Activated B cell treated with CpG ODN at 0.5 μM for 24 hours (primary cell): ENCODE data around the gene OR1N2. TPM values are rescaled to one million over a fixed set of nuclear protein-coding genes. Genes with fewer than 3 reads are reported as not detected.

ENCODE experiments used
- ATAC-seq: fragments of 200-7000 bp; cut with Tn5 transposase; one replicate; pipeline ENCODE4 v1.10.0; 2021; ENCODE audit warnings: low read depth, mild to moderate bottlenecking, moderate library complexity
- CTCF ChIA-PET: fragments of 350-600 bp; sonication (Branson Sonifier 250); formaldehyde crosslinking; loops from one replicate; lab custom pipeline; 2021; ENCODE audit warnings: antibody characterized with exemption; lab: Charles Lee
- POLR2A ChIA-PET: fragments of 350-600 bp; sonication (Branson Sonifier 250); formaldehyde crosslinking; loops from one replicate; lab custom pipeline; 2021; ENCODE audit warnings: antibody characterized with exemption; lab: Charles Lee
- DNase-seq: peaks from one replicate; pipeline ENCODE4 v3.0.0; 2022
- H3K27ac Mint-ChIP-seq: one replicate; pipeline ENCODE4 v1.8.0; 2020; ENCODE audit warnings: mixed read lengths
- H3K27me3 Mint-ChIP-seq: one replicate; pipeline ENCODE4 v1.8.0; 2021; ENCODE audit warnings: mixed read lengths
- H3K36me3 Mint-ChIP-seq: one replicate; pipeline ENCODE4 v1.8.0; 2021; ENCODE audit warnings: low read depth, mixed read lengths
- H3K4me1 Mint-ChIP-seq: one replicate; pipeline ENCODE4 v1.8.0; 2021; ENCODE audit warnings: mixed read lengths
- H3K4me3 Mint-ChIP-seq: one replicate; pipeline ENCODE4 v1.8.0; 2020; ENCODE audit warnings: mild to moderate bottlenecking, mixed read lengths
- H3K9me3 Mint-ChIP-seq: one replicate; pipeline ENCODE4 v1.8.0; 2020; ENCODE audit warnings: mixed read lengths
- CTCF ChIP-seq: fragments of 200-600 bp; IDR thresholded peaks from one replicate; pipeline ENCODE4 v1.8.0; 2022; ENCODE audit warnings: antibody characterized with exemption, mild to moderate bottlenecking
- intact Hi-C: fragments of 100-400 bp; cut with micrococcal nuclease; formaldehyde crosslinking; loops from one replicate; pipeline ENCODE4 v1.15.1; 2024
- total RNA-seq: library from RNA; stranded (reverse); gene quantifications from 2 replicates; pipeline ENCODE4 v1.2.3, GENCODE V29; 2022

Gene OR1N2
- total RNA-seq, 1 donor from 2014 or later, result not detected

GRCh38 chr9:122538757-122539156 is 14.2 kb upstream of the OR1N2 start:
- TF ChIP-seq CTCF, result no peak

GRCh38 chr9:122546196-122546595 is 6.7 kb upstream of the OR1N2 start:
- H3K4me1 Mint-ChIP-seq, result no peaks in the 10 kb centered on the region
- ChIA-PET CTCF (no interaction called here), POLR2A (no interaction called here)
- H3K27me3 Mint-ChIP-seq, result peaks cover 25% of the 10 kb centered on the region
- ATAC-seq (no peak), DNase-seq (no peak)
- no peak for TF ChIP-seq CTCF
- no peak overlapping the region for H3K4me3 Mint-ChIP-seq
- intact Hi-C loops, result no loop called here
- H3K36me3 Mint-ChIP-seq, result no peaks in the 10 kb centered on the region
- no peaks in the 10 kb centered on the region for H3K9me3 Mint-ChIP-seq
- no peak overlapping the region for H3K27ac Mint-ChIP-seq

More at GRCh38 chr9:122538757-122539156, 14.2 kb upstream of the OR1N2 start:
- no peak overlapping the region for H3K4me3 Mint-ChIP-seq
- POLR2A ChIA-PET, result no interaction called here
- ATAC-seq (no peak), DNase-seq (no peak)
- H3K36me3 Mint-ChIP-seq, result no peaks in the 10 kb centered on the region
- H3K27ac Mint-ChIP-seq, result no peak overlapping the region
- peaks cover 6% of the 10 kb centered on the region for H3K9me3 Mint-ChIP-seq
- intact Hi-C loops, result no loop called here
- H3K4me1 Mint-ChIP-seq, result no peaks in the 10 kb centered on the region
- CTCF ChIA-PET, result no interaction called here
- H3K27me3 Mint-ChIP-seq, result peaks cover 13% of the 10 kb centered on the region

GRCh38 chr9:122551371-122551770 is 1.5 kb upstream of the OR1N2 start:
- TF ChIP-seq CTCF, result no peak
- peaks cover 28% of the 10 kb centered on the region for H3K27me3 Mint-ChIP-seq
- no peak overlapping the region for H3K27ac Mint-ChIP-seq
- ChIA-PET CTCF (no interaction called here), POLR2A (no interaction called here)
- H3K4me3 Mint-ChIP-seq, result no peak overlapping the region
- intact Hi-C loops, result no loop called here
- no peaks in the 10 kb centered on the region for H3K9me3 Mint-ChIP-seq
- no peaks in the 10 kb centered on the region for H3K4me1 Mint-ChIP-seq
- no peaks in the 10 kb centered on the region for H3K36me3 Mint-ChIP-seq
- ATAC-seq (no peak), DNase-seq (no peak)

- H3K27me3 Mint-ChIP-seq, result peaks cover 35% of the 10 kb centered on the region
- peaks cover 14% of the 10 kb centered on the region for H3K9me3 Mint-ChIP-seq
- no peaks in the 10 kb centered on the region for H3K36me3 Mint-ChIP-seq
- H3K4me1 Mint-ChIP-seq, result no peaks in the 10 kb centered on the region
- no peak overlapping the region for H3K27ac Mint-ChIP-seq
- no peak overlapping the region for H3K4me3 Mint-ChIP-seq
- ChIA-PET POLR2A (no interaction called here), CTCF (no interaction called here)
- no peak for ATAC-seq
- TF ChIP-seq CTCF, result no peak
- intact Hi-C loops, result no loop called here
- no peak for DNase-seq
Observed at GRCh38 chr9:122561446-122561845, 8.5 kb downstream of the OR1N2 start.

- no peak for ATAC-seq
- H3K4me3 Mint-ChIP-seq, result no peak overlapping the region
Observed at GRCh38 chr9:122562134-122562760, 9.3 kb downstream of the OR1N2 start.

More at GRCh38 chr9:122562134-122562760, 9.3 kb downstream of the OR1N2 start:
- ChIA-PET CTCF (no interaction called here), POLR2A (no interaction called here)
- H3K27ac Mint-ChIP-seq, result no peak overlapping the region
- no peak for DNase-seq
- peaks cover 14% of the 10 kb centered on the region for H3K9me3 Mint-ChIP-seq
- TF ChIP-seq CTCF, result no peak
- no peaks in the 10 kb centered on the region for H3K4me1 Mint-ChIP-seq
- H3K36me3 Mint-ChIP-seq, result no peaks in the 10 kb centered on the region
- intact Hi-C loops, result no loop called here
- H3K27me3 Mint-ChIP-seq, result peaks cover 35% of the 10 kb centered on the region
